MM.1S (cell line): Measurements from ENCODE around the gene PDE11A.

Experiments
- CTCF ChIP-seq: fragments of 300-600 bp; sonication (generic); IDR thresholded peaks from 2 replicates; pipeline ENCODE4 v1.5.1; 2016; ENCODE audit warnings: antibody characterized with exemption, low read length, mixed read lengths
- EZH2 ChIP-seq: fragments of 300-600 bp; sonication (generic); optimal IDR thresholded peaks from 2 replicates; pipeline ENCODE3; 2017; ENCODE audit warnings: low read depth, mild to moderate bottlenecking, antibody characterized with exemption, low read length, mixed read lengths
- EZH2phosphoT487 ChIP-seq: fragments of 300-600 bp; sonication (generic); IDR thresholded peaks from 2 replicates; pipeline ENCODE4 v1.6.1; 2018; ENCODE audit warnings: antibody characterized with exemption, low read length

GRCh38 chr2:177691177-177691576, 381.4 kb downstream of the PDE11A start:
- no peak for TF ChIP-seq CTCF
- TF ChIP-seq EZH2 = no peak
- no peak for TF ChIP-seq EZH2phosphoT487
